Adipocyte (in vitro differentiated cells): Measurements from ENCODE around the gene UNC5B.

ENCODE experiments used
- DNase-seq: peaks from one replicate; pipeline ENCODE4 v3.0.0-alpha.2; 2015; ENCODE audit warnings: low read depth
- H3K27me3 ChIP-seq: replicated peaks from 2 replicates; pipeline ENCODE4 v1.7.0; 2013; ENCODE audit warnings: mild to moderate bottlenecking, low read length, moderate library complexity; ENCODE audit not compliant: control insufficient read depth, insufficient read depth
- H3K36me3 ChIP-seq: 2 replicates; pipeline ENCODE4 v1.7.0; 2013; ENCODE audit warnings: low read length, mild to moderate bottlenecking, moderate library complexity; ENCODE audit not compliant: control insufficient read depth, insufficient read depth, severe bottlenecking
- H3K4me1 ChIP-seq: 2 replicates; pipeline ENCODE4 v1.7.0; 2013; ENCODE audit warnings: mild to moderate bottlenecking, low read length, moderate library complexity; ENCODE audit not compliant: control insufficient read depth, insufficient read depth
- H3K4me3 ChIP-seq: 2 replicates; pipeline ENCODE4 v1.7.0; 2013; ENCODE audit warnings: mild to moderate bottlenecking, low read length, moderate library complexity
- H3K9ac ChIP-seq: 2 replicates; pipeline ENCODE4 v1.7.0; 2013; ENCODE audit warnings: mild to moderate bottlenecking, low read length, moderate library complexity
- H3K9me3 ChIP-seq: 2 replicates; pipeline ENCODE4 v1.7.0; 2013; ENCODE audit warnings: mild to moderate bottlenecking, low read length, moderate library complexity; ENCODE audit not compliant: control insufficient read depth

The UNC5B gene

DNA sequence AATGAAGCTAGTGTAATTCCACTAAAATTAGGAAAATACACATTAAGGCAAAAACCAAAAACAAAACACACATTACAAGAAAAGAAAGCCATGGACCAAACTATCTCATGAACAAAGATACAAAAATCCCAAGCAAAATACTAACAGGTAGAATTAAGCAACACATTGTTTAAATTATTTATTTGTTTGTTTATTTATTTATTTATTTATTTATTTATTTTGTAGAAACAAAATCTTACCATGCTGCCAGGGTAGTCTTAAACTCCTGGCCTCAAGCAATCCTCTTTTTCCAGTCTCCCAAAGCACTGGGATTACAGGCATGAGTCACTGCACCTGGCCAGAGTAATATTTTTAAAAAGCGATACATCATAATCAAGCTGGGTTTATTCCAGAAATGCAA, 99.8 kb downstream of the UNC5B start:
- Histone ChIP-seq H3K4me3 (no peak overlapping the region), H3K9ac (no peak overlapping the region), H3K27me3 (no peaks in the 10 kb centered on the region), H3K36me3 (no peaks in the 10 kb centered on the region), H3K4me1 (peaks cover 31% of the 10 kb centered on the region), H3K9me3 (peaks cover 5% of the 10 kb centered on the region)
- DNase-seq: no peak

DNA sequence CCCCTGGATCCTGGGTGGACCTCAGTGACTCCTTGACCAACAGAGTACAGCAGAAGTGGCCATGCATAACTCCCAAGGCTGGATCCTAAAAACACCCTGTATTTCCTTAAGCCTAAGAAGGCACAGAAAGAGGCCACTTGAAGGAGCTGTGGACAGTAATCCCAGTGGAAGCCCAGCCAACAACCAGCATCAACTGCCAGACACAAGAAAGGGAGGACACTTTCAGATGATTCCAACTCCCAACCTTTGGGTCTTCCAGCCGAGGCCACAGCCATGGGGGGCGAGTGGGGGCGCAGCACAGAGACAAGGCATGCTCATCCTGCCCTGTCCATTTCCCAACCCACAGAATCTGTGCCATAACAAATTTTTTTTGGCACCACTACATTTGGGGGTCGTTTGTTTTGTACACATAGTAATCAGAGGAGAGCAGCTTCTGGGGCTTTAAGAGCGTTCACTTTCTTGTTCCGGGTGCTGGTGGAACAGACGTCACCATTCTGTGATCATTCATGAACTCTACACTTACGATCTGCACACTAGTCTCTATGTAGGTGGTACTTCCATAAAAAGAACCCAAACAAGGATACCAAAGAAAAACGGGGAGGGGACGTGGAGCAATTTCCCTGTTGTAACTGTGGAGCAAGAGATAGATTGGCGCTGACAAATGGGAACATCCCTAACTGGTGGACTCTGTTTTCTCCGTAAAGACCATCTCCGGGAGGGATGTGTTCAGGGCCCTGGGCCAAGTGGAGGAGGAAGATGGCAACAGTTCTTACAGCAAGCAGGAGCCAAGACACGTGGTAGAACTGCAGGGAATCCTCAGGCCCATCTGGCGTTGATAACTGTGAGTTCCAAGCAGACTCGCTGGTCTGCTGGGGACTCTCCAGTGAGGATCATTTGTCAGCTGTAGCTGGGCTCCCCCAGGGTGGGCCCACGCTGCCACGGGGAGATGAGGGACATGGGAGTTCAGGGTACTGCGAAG, 100.7 kb downstream of the UNC5B start:
- Histone ChIP-seq H3K9ac (peak overlapping the region; percentile 9), H3K36me3 (no peaks in the 10 kb centered on the region), H3K9me3 (peaks cover 5% of the 10 kb centered on the region), H3K27me3 (no peaks in the 10 kb centered on the region), H3K4me3 (peak overlapping the region; percentile 26), H3K4me1 (peaks cover 23% of the 10 kb centered on the region)
- DNase-seq: peak; percentile 58

DNA sequence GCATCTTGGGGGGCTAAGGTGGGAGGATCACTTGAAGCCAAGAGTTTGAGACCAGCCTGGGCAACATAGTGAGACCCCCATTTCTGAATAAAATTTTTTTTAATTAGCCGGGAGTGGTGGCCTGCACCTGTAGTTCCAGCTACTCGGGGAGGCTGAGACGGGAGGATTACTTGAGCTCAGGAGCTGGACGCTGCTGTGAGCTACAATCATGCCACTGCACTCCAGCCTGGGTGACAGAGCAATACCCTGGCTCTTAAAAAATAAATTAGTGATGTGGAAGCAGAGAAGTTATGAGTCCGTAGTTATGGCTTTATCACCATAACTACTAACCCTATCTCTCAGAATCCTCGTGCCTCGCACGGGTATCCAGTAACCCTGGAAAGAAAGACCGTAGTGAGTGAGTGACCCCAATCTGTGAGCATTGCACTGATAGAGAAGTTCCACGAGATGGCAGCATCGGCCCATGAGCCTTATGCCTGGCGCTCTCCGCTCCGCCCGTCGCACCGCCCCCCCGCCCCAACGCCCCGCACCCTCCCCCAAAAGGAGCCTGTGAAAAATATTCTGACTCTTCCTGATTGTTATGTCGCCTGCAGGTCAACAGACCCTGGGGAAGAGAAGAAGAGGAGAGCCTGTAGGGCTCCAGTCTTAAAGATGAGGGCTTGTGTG, 101.8 kb downstream of the UNC5B start:
- Histone ChIP-seq H3K9ac (peak overlapping the region; percentile 63), H3K36me3 (no peaks in the 10 kb centered on the region), H3K27me3 (no peaks in the 10 kb centered on the region), H3K4me1 (peaks cover 21% of the 10 kb centered on the region), H3K9me3 (peaks cover 5% of the 10 kb centered on the region), H3K4me3 (peak overlapping the region; percentile 26)
- DNase-seq: peak; percentile 83

DNA sequence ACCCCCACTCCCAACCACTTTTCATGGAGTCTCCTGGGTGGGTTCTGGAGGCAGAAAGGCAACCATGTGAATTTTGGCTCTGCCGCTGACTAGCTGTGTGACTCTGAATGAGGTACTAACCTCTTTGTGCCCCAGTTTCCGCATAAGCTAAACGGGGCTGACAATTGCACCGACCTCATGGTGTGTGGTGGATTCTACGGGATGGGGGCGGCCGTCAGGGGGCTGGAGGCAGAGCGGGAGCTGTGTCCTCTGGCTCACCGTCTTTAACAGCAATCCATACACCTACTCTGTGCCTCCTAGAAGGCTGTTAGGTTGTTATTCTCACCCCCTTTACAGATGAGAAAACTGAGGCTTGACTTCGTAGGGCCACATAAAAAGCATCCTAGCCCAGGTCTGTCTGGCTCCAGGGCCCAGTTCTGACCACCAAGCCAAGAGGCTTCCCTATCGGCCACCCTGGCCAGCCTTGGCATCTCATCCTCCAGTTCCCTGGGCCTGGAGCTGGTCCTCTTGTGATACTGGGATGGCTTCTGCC, 102.4 kb downstream of the UNC5B start:
- peak overlapping the region; percentile 63 for H3K9ac ChIP-seq
- no peaks in the 10 kb centered on the region for H3K27me3 ChIP-seq
- no peak overlapping the region for H3K4me3 ChIP-seq
- H3K4me1 ChIP-seq: peaks cover 23% of the 10 kb centered on the region
- H3K36me3 ChIP-seq: no peaks in the 10 kb centered on the region
- no peak for DNase-seq
- H3K9me3 ChIP-seq: peaks cover 5% of the 10 kb centered on the region

DNA sequence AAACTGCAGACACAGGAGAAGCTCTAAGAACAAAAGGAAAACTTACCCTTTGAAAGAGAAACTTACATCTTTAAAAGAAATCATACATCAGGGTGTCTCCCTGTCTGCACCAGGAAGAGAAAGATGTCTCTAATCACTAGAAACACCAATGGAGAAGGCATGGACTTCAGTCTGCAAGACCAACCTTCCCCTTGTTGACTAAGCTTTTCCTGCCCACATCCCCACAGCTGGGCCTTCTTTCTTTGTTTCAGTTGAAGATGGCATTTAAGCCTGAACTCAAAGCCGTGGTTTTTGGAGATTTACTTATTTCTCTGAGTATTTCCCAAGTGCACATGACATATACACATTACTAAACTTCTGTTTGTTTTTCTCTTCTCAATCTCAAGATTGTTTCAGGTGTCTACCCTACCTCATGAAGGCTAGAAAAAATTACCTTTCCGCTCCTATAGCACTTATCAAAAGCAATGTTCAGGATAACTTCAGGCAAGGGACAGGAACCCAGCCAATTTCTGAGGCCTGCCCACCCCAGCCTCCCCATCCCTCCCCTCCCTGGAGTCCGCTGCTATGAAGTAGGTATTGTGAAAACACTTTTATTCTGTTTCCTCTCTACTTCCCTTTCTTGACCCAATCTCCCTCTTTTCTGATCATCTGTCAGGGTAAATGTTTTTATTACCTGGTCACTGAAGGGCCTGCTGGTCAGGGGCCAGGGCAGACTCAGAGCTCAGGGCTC, 103.9 kb downstream of the UNC5B start:
- peaks cover 27% of the 10 kb centered on the region for H3K4me1 ChIP-seq
- no peak overlapping the region for H3K4me3 ChIP-seq
- no peak overlapping the region for H3K9ac ChIP-seq
- H3K9me3 ChIP-seq: peaks cover 5% of the 10 kb centered on the region
- no peaks in the 10 kb centered on the region for H3K27me3 ChIP-seq
- H3K36me3 ChIP-seq: no peaks in the 10 kb centered on the region
- peak; percentile 24 for DNase-seq

DNA sequence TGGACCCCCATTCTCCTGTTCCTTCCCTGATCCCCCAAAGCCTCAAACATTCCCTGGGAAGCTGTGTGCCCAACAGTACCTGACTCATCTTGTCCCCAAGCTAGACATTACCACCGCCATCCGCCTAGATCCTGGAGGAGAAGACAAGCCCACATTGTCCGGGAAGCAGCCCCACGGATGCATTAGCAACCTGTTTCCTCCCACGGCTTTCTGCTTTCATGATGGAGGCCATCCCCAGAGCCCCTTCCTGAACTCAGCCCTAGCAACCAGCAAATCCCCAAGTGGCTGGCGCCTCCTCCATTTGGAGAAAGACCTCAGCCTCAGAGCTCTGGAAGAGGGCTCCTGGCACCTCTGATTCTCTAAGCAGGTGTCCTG, 104.4 kb downstream of the UNC5B start:
- Histone ChIP-seq H3K4me1 (peaks cover 27% of the 10 kb centered on the region), H3K9me3 (peaks cover 3% of the 10 kb centered on the region)
- DNase-seq: no peak

DNA sequence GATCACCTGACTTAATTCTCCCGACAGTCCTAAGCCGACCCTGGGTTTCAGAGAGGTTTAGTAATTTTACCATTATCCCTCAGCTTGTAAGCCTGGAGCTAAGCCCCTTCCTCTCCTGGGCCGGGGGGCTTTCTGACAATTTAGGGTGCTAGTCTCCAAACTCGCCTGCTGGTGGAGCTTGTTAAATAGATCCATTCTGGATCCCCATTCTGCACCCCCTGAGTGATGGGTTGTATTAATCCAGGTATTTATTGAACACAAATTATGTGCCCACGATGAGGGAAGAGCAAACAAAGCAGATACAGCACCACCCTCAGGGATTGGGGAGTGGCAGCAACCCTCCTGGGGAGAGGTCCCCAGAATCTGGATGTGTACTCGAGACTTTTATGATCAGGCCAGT, 105.4 kb downstream of the UNC5B start:
- Histone ChIP-seq H3K27me3 (no peaks in the 10 kb centered on the region), H3K9ac (no peak overlapping the region), H3K36me3 (peaks cover 1% of the 10 kb centered on the region), H3K4me1 (peaks cover 23% of the 10 kb centered on the region), H3K9me3 (no peaks in the 10 kb centered on the region), H3K4me3 (no peak overlapping the region)
- no peak for DNase-seq

More for the DNA sequence above, 104.4 kb downstream of the UNC5B start:
- Histone ChIP-seq H3K36me3 (no peaks in the 10 kb centered on the region), H3K4me3 (no peak overlapping the region), H3K27me3 (no peaks in the 10 kb centered on the region), H3K9ac (no peak overlapping the region)

DNA sequence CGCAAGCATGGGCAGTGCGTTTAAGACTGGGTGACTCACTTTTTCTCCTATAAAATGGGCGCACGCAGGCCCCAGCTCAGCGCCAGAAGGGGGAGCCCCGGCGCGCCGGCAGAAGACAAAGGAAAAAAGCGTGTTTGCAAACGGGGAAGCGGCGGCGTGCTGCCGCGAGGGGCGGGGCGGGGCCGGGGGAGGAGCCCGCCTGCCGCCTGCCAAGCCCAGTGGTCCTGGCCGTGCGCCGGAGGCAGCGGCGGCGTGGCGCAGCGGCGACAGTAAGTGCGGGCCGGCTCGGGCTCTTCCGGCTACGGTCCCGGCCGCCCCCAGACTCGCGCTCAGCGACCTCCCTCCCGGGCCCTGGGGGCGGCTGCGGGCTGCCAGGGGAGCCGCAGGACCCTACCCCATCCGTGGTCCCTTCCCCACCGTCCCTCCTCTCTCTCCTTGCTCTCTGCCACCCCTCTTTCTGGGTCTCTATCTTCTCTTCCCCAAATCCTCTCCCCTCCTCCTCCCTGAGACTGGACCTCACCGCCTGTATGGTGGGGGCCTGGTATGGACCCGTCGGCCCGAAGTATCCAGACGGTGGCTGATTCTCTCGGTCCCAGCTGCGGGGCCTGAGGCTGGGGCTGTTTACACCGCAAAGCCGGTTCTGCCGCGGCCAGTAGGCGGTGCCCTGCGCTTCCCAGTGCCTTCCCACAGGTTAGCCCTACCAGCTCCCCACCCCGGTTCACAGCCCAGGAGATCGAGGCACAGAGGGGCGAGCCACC, 106.9 kb downstream of the UNC5B start, which contains the start of gene SLC29A3:
TSS of gene SLC29A3 (plus strand) at position 218 of the 758 bp plus-strand sequence. CDS start at position 269, 51 bp downstream.
- peak; percentile 90 for DNase-seq
- Histone ChIP-seq H3K36me3 (peaks cover 12% of the 10 kb centered on the region), H3K27me3 (no peaks in the 10 kb centered on the region), H3K9me3 (no peaks in the 10 kb centered on the region), H3K4me3 (peak within 1 kb of the TSS; percentile 97), H3K4me1 (peaks cover 9% of the 10 kb centered on the region), H3K9ac (peak within 1 kb of the TSS; percentile 92)

DNA sequence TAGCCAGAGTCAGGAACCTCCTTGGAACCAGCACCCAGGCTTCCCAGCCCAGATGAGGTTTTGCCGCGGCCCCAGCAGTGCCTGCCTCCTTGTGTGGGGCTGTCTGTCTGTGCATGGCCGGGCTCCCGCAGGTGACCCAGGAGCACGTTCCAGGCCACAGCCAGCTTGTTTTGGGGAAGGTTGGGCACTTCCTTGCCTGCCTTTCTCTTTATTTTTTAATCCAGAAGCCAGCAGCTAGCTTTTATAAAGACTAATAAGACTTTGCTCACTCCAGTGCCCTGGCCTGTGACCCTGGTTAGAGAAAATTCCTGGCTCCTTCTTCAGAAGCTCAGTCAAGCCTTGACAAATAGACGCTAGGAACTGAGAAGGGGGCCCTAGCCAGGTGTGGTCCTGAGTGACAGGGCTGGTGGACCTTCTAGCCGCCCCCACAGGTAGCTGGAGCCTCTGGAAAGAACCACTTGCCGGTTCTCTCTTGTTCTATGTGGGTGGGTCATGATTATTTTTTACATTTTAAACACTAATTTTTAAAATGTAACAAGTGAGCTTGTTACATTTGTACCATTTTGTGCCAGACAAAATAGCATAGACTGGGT, 107.5 kb downstream of the UNC5B start:
- DNase-seq: no peak
- no peaks in the 10 kb centered on the region for H3K27me3 ChIP-seq
- peak overlapping the region; percentile 92 for H3K9ac ChIP-seq
- peak overlapping the region; percentile 97 for H3K4me3 ChIP-seq
- H3K36me3 ChIP-seq: peaks cover 17% of the 10 kb centered on the region
- peaks cover 6% of the 10 kb centered on the region for H3K4me1 ChIP-seq
- H3K9me3 ChIP-seq: no peaks in the 10 kb centered on the region

DNA sequence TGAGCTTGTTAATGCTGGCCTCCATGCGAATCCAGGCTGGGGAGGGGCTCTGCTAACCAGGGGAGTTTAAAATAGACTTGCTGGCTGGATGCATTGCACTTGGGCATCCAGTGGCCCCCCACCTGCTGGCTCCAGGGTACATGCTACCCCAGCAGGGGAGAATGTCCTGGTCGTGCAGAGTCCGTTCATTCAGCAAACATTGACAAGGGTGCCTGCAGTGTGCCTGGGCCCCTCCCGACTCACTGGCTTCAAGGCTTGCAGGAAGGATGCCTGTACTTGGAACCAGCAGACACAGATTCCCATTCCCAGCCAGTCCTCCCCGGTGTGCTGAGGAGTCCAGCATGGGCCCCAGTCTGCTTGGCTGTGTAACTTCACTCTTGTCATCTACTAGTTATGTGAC, 108.2 kb downstream of the UNC5B start:
- Histone ChIP-seq H3K9me3 (no peaks in the 10 kb centered on the region), H3K9ac (peak overlapping the region; percentile 19), H3K36me3 (peaks cover 20% of the 10 kb centered on the region), H3K4me3 (no peak overlapping the region), H3K4me1 (peaks cover 6% of the 10 kb centered on the region), H3K27me3 (no peaks in the 10 kb centered on the region)
- DNase-seq: no peak
